22Rv1 (cell line): Measurements from ENCODE around the gene ADRM1.

Experiments
- CTCF ChIP-seq: fragments of 450-650 bp; IDR thresholded peaks from 2 replicates; pipeline ENCODE4 v1.5.1; 2017; ENCODE audit warnings: mild to moderate bottlenecking
- ZFX ChIP-seq: fragments of 450-650 bp; IDR thresholded peaks from 2 replicates; pipeline ENCODE4 v1.6.1; 2017; ENCODE audit warnings: antibody characterized with exemption, borderline replicate concordance

DNA sequence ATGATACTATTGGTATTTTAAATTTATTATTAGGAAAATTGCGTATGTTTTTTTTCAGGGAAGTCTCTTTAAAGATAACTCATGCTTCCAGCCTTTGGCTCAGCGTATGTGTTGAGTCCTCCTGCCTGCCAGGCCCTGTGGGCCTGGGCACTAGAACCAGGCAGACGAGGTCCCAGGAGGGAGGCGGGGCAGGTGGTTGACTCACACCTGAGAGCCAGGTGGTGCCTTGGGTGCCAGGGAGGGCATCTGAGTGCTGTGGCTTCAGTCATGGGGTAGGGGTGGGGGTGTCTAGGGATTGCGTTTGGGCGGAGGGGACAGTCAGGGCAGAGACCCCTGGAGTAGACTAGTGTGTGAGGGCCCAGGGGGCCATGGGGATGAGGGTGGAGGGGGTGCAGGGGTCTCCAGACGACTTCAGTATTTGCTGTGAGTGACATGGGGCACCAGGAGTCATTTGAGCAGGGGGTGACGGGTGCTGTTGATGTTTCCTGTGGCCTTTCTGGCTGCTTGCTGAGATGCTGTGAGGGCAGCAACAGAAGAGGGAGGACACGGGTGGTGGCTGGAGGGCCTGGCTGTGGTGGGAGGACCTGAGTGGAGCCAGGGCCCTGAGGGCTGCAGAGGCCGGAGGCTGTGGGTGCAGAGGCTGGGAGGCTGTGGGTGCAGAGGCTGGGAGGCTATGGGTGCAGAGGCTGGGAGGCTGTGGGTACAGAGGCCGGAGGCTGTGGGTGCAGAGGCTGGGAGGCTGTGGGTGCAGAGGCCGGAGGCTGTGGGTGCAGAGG lies 14.8 kb upstream of the ADRM1 start:
- no peak for TF ChIP-seq CTCF
- TF ChIP-seq ZFX, result no peak
